DMS153 (cell line): ENCODE data around the gene TAS2R39.

Experiments
- DNase-seq: peaks from one replicate; lab custom pipeline; 2025; lab: John Stamatoyannopoulos, UW

The TAS2R39 gene

DNA sequence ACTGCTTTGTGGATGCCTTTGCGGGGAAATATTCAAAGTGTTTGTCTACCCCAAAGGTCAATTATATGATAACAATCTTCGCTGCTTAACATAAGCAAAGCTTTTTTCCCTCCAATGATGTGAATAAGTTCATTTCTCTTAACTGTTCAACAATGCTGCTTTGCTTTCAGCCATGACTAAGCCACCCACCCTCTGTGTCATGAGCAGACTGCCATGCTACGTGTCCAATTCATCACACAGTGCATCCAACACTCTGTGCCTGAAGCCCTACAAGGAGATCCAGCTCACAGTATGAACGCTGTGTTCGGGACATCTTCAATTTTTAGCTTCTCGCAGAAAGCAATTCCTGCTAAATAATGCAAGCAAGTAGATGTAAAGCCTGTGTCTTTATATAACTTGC lies 32.9 kb downstream of the TAS2R39 start:
- DNase-seq: no peak

DNA sequence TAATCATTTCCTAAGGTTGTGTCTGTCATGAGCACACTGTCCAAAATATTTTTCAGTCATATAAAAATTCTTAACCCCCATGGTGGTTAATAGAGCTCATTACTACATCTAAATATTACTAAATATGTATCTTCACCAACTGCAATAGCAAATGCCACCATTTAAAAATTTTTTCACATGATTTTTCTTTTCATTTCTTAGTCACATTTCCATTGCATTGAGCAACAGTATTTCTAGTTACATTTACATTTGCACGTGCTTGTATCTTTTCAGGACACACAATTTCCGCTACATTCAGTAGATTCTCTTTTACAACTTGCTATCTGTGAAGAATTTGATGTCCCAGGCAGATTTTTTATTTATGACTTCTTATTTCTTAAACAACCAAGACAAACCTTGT lies 33.5 kb downstream of the TAS2R39 start:
- DNase-seq: no peak

DNA sequence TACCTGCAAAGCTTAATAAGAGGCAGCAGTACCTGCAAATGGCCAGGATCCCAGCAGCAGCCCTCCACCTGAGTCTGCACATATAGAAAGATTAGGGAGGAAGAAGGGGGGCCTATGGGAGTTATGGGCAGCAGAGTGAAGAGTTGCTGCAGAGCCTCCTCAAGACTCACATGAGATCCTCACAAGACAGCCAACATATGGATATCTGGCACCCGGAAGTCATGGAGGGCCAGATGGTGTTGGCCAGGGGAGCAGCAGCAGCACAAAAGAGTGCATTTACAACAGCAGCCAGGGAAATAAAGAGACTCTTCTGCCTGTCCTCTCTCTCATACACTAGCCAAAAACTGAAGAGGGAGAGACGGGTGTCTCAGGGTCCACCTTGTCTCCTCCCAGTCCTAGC lies 34.6 kb downstream of the TAS2R39 start:
- no peak for DNase-seq

DNA sequence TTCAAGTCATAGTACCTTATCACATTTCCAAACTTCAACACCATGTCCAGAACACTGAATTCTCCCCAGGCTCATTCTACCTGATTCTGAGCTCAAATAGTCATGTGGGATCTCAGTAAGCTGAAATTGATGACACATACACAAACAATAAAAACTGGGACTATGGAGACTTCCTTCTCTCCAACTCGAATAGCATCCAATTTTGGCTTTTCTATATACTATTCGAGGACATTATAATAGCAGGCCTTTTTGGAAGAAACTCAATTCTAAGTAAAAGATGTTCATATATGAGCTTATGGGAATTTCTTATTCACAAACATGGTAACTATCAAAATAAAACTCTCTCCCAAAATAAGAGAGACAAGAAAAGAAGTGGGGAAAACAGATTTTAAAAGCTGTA lies 38.1 kb downstream of the TAS2R39 start:
- DNase-seq: no peak

DNA sequence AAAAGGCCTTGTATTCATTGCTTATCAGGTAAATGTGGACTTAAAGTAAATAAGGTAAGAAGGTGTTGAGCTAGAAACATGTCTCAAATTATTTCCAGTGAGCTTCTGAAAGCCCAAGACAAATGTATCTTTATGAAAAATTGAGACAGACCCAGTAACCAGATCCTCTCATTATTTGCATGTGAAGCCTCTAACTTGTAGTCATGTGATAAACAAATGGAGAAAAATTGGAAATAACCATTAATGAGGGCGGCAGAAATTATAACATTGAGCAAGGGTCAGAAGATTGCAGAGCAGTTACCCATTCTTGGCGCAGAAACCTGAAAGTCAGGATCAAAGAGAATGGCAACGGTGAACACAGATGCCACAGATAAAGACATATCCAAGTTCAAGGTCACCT lies 38.5 kb downstream of the TAS2R39 start, which contains the start of gene TAS2R40:
Gene TAS2R40, plus strand, starts transcription at position 301 of the 400 bp plus-strand sequence. Its CDS starts 42 bp downstream, at position 343.
- no peak for DNase-seq

DNA sequence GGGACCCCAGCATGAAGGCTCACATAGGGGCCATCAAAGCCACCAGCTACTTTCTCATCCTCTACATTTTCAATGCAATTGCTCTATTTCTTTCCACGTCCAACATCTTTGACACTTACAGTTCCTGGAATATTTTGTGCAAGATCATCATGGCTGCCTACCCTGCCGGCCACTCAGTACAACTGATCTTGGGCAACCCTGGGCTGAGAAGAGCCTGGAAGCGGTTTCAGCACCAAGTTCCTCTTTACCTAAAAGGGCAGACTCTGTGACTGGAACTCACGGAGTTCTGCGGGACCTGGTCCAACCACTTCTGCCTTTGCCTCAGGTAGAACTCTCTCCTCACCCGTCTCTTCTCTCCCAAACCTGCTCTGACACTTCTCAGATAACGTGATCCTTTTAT lies 39.6 kb downstream of the TAS2R39 start:
- no peak for DNase-seq

DNA sequence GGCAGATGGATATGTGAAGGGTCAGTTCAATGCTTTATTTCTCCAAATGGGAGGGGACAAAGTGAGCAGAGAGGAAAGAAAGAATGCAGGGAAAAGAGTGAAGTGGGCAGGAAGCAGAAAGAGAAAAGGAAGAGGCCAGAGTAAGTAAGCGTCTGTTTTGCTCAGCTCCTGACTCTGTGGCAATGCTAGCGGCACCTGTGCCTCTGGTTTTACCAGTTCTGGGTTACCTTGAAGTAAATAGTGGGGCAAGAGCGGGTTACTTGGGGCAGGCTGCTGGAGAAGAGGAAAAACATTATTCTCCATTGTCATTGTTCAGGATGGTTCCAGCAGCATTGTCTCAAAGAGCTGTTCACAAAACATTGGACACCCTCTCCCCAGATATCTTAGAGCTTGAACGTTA lies 40.6 kb downstream of the TAS2R39 start:
- DNase-seq: no peak

DNA sequence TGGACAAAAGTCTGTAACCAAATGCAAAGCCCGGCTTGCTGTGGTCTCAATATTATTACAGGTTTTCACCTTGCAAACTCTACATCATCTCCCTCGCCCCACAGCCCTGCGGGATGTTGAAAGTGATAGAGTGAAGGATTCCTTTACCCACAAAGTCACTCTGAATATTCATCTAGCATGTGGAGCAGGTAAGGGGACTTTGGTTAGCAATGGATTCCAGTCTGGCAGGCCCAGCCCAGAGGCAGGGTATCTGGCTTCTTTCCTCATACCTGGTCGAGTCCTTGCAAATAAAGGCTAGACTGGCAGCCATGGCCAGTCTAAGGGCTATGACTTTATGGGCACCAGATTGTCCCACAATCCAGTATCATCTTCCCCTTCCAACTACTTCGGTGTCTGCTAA lies 41.8 kb downstream of the TAS2R39 start:
- no peak for DNase-seq

DNA sequence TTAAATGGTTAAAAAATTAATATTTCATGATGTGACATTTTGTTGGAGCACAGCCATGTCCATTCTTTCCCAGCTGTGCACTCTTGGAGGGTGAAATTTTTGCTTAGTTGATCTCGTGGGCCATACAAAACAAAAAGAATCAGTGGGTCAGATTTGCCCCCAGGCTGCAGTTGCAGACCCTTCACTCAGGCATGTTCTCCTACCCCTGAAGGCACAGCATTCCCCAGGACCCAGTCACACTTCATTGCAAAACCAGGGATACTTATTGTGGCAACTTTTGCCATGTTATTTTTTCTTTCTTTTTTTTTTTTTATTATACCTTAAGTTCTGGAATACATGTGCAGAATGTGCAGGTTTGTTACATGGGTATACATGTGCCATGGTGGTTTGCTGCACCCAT lies 44.6 kb downstream of the TAS2R39 start:
- no peak for DNase-seq

DNA sequence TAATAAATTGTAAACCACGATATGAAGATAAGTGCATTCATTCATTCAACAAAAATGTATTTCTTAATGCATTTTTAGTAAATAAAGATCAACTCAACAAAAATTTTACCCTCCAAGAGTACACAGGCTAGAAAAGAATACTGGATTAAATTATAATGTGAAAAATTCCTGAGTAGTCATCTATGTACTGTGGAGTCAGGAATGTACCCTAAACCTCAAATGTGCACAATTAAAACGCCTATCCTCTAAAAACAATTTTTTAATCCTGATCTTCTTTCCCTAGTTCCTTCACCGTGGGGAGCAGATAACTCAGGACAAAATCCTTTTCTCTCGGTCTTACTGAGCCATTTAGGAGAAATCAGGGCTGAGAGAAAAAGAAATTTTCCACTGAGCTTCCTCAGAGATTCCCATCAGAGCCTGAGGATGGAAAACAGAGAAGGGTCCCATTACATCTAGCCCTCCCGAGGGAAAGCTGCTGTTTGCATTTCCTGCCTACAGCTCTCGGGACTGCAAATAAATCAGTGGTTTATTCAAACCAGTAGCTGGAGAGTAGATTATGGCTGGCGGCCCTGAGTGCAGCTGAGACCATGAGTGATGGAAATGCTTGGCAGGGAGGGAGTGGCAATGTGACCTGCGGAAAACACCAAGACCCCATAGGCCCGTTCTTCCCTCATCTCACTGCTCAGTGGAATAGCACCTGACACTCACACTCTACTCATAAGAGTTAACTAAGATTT lies 46.0 kb downstream of the TAS2R39 start:
- peak; percentile 28 for DNase-seq

DNA sequence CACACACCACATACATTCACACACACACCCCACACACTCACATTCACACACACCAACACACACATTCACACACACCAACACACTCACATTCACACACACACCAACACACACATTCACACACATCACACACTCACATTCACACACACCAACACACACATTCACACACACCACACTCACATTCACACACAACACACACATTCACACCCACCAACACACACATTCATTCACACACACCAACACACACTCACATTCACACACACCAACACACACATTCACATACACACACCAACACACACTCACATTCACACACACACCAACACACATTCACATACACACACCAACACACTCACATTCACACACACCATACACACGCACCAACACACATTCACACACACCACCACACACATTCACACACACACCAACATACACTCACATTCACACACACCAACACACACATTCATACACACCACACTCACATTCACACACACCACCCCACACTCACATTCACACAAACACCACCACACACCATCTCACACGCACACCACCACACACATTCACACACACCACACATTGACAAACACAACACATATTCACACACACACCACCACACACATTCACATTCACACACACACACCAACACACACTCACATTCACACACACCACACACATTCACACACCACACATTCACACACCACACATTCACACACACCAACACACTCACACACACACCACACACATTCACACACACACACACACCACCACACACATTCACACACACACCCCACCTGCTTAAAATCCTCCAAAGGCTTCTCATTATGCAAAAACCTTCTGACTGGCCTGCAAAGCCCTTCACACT lies 47.6 kb downstream of the TAS2R39 start:
- DNase-seq: no peak
